Measurements from ENCODE around the gene SNORC. TPM values are rescaled to one million over a fixed set of nuclear protein-coding genes. Genes with fewer than 3 reads are reported as not detected.

Gene SNORC
- total and polyA plus RNA-seq, 4 donors: 0.63 to 2.1 (median 1.3) TPM

DNA sequence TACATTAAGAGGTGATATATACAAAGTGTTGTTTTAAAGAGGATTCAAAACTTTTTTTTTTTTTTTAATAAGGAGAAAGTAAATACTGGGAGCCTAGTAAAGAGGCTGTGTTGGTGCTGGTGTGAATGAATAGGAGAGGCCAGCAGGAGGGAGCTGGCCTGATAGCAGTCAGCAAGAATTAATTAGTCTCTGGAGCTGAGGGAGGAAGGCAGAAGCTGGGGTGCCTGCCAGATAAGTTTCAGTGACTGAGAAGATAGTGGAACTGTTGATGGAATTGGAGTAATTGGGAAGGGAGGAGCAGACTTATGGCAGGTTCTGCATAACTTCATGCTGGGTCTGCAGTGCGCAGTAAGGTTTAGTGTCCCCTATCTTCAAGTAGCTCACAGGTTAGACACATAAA is 36.2 kb upstream of the SNORC start:
- DNase-seq: no peak
- H3K9me3 ChIP-seq (ENCODE audit: control insufficient read depth in 4 of 4, insufficient read depth in 3 of 4, low read length in 3 of 4): no peaks in the 10 kb centered on the region
- H3K9ac ChIP-seq (ENCODE audit: insufficient read depth in 1 of 2, low read length in 2 of 2): no peak overlapping the region
- no peaks in the 10 kb centered on the region for H3K27me3 ChIP-seq (ENCODE audit: control insufficient read depth in 3 of 3, insufficient read depth in 3 of 3, low read length in 2 of 3)
- H3K4me1 ChIP-seq (ENCODE audit: control insufficient read depth in 5 of 5, insufficient read depth in 5 of 5, low read length in 5 of 5): peaks cover 2 to 21% (median 8%) of the 10 kb centered on the region in 5 donors
- no peak overlapping the region for H3K27ac ChIP-seq (ENCODE audit: low read depth in 1 of 2, low read length in 1 of 2)
- H3K36me3 ChIP-seq (ENCODE audit: control insufficient read depth in 4 of 4, insufficient read depth in 4 of 4, low read length in 4 of 4): peaks cover 28 to 39% (median 35%) of the 10 kb centered on the region in 4 donors
- H3K4me3 ChIP-seq: no peak overlapping the region
- ATAC-seq (ENCODE audit: insufficient read depth, low FRiP score): no peak
- TF ChIP-seq, protein P1, sequence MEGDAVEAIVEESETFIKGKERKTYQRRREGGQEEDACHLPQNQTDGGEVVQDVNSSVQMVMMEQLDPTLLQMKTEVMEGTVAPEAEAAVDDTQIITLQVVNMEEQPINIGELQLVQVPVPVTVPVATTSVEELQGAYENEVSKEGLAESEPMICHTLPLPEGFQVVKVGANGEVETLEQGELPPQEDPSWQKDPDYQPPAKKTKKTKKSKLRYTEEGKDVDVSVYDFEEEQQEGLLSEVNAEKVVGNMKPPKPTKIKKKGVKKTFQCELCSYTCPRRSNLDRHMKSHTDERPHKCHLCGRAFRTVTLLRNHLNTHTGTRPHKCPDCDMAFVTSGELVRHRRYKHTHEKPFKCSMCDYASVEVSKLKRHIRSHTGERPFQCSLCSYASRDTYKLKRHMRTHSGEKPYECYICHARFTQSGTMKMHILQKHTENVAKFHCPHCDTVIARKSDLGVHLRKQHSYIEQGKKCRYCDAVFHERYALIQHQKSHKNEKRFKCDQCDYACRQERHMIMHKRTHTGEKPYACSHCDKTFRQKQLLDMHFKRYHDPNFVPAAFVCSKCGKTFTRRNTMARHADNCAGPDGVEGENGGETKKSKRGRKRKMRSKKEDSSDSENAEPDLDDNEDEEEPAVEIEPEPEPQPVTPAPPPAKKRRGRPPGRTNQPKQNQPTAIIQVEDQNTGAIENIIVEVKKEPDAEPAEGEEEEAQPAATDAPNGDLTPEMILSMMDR (IDR thresholded peaks at IDR 0.05; ENCODE audit: control extremely low read depth, extremely low read depth): no peak
- 97 to 100% methylated on average over 1 of the region's 1 CpG for WGBS, 2 donors

DNA sequence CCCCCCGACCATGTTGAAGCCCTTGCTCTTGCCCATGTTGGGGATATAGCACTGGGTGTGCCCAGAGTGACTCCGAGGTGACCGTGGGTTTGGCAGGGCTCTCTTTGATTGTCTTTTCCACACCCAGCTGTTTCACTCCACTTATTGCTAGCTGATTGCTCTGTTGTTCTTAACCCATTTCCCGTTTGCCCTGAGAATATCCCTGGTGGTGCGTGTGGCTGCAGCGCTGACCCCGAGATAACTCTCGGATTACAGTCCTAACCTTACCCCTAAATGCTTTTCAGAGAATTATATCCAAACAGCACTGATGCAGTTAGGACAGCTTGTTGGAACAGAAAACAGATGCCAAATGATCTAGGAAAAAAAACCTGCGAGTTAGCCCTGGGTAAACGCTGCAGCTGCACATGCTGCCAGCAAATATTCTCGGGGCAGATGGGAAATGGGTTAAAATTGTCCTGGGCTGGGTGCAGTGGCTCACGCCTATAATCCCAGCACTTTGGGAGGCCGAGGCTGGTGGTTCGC is 34.3 kb upstream of the SNORC start:
- Histone ChIP-seq H3K36me3 (ENCODE audit: control insufficient read depth in 4 of 4, insufficient read depth in 4 of 4, low read length in 4 of 4) (peaks cover 20 to 40% (median 33%) of the 10 kb centered on the region in 4 donors), H3K27me3 (ENCODE audit: control insufficient read depth in 3 of 3, insufficient read depth in 3 of 3, low read length in 2 of 3) (no peaks in the 10 kb centered on the region), H3K4me3 (no peak overlapping the region), H3K4me1 (ENCODE audit: control insufficient read depth in 5 of 5, insufficient read depth in 5 of 5, low read length in 5 of 5) (peaks cover 2 to 24% (median 17%) of the 10 kb centered on the region in 5 donors), H3K27ac (ENCODE audit: low read depth in 1 of 2, low read length in 1 of 2) (no peak overlapping the region), H3K9ac (ENCODE audit: insufficient read depth in 1 of 2, low read length in 2 of 2) (no peak overlapping the region), H3K9me3 (ENCODE audit: control insufficient read depth in 4 of 4, insufficient read depth in 3 of 4, low read length in 3 of 4) (no peaks in the 10 kb centered on the region)
- DNase-seq (no peak), ATAC-seq (ENCODE audit: insufficient read depth, low FRiP score) (no peak)
- WGBS, 2 donors: 77 to 87% methylated on average over 14 of the region's 14 CpGs
- TF ChIP-seq, protein P1 (IDR thresholded peaks at IDR 0.05; ENCODE audit: control extremely low read depth, extremely low read depth): no peak

DNA sequence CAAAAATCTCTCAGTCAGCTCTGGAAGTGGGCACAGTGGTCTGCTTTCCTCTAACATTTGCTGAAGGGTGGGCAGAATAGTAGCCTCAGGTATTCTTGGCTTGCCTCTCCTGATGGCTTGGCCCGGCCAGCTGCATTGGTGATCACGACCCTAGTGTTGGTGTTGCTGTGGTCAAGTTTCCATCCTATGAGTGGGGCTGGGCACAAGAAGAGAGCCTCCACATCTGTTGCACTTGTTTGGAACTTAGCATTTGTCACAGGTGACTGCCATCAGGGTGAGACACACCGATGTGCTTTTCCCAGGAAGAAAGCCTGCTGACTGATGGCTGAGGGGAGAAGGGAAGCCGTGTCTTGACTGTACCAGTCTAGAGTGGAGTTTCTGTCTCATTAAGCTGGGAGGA is 33.1 kb upstream of the SNORC start:
- no peak overlapping the region for H3K27ac ChIP-seq (ENCODE audit: low read depth in 1 of 2, low read length in 1 of 2)
- no peak for DNase-seq
- H3K4me3 ChIP-seq: no peak overlapping the region
- H3K27me3 ChIP-seq (ENCODE audit: control insufficient read depth in 3 of 3, insufficient read depth in 3 of 3, low read length in 2 of 3): no peaks in the 10 kb centered on the region
- WGBS, 2 donors: 96% methylated on average over 4 of the region's 4 CpGs
- TF ChIP-seq, protein P1 (IDR thresholded peaks at IDR 0.05; ENCODE audit: control extremely low read depth, extremely low read depth): no peak
- H3K9ac ChIP-seq (ENCODE audit: insufficient read depth in 1 of 2, low read length in 2 of 2): no peak overlapping the region
- H3K36me3 ChIP-seq (ENCODE audit: control insufficient read depth in 4 of 4, insufficient read depth in 4 of 4, low read length in 4 of 4): peaks cover 15 to 34% (median 26%) of the 10 kb centered on the region in 4 donors
- no peaks in the 10 kb centered on the region for H3K9me3 ChIP-seq (ENCODE audit: control insufficient read depth in 4 of 4, insufficient read depth in 3 of 4, low read length in 3 of 4)
- ATAC-seq (ENCODE audit: insufficient read depth, low FRiP score): no peak
- H3K4me1 ChIP-seq (ENCODE audit: control insufficient read depth in 5 of 5, insufficient read depth in 5 of 5, low read length in 5 of 5): peaks cover 2 to 24% (median 17%) of the 10 kb centered on the region in 5 donors
